HFFc6 (cell line): ENCODE results near the gene C11orf54. TPM values are rescaled to one million over a fixed set of nuclear protein-coding genes. Genes with fewer than 3 reads are reported as not detected.
"Not testable (repeated sequence)": the region's sequence is repeated elsewhere in the genome, so short reads cannot be mapped to it uniquely, and the experiment has no call there.

Experiments
- DNase-seq: peaks from one replicate; pipeline ENCODE4 v3.0.0-alpha.2; 2018
- H3K27ac Mint-ChIP-seq: 2 replicates; pipeline ENCODE4 v1.8.0; 2020; ENCODE audit warnings: mild to moderate bottlenecking, mixed read lengths
- H3K27me3 Mint-ChIP-seq: 2 replicates; pipeline ENCODE4 v1.8.0; 2021; ENCODE audit warnings: mild to moderate bottlenecking, moderate library complexity, mixed read lengths; ENCODE audit not compliant: insufficient read depth
- H3K36me3 Mint-ChIP-seq: 2 replicates; pipeline ENCODE4 v1.8.0; 2021; ENCODE audit warnings: low read depth, mixed read lengths
- H3K4me1 Mint-ChIP-seq: 2 replicates; pipeline ENCODE4 v1.8.0; 2020; ENCODE audit warnings: low read depth, mixed read lengths
- H3K4me3 Mint-ChIP-seq: 2 replicates; pipeline ENCODE4 v1.8.0; 2020; ENCODE audit warnings: mild to moderate bottlenecking, moderate library complexity, mixed read lengths
- H3K9me3 Mint-ChIP-seq: 2 replicates; pipeline ENCODE4 v1.8.0; 2020; ENCODE audit warnings: mild to moderate bottlenecking, mixed read lengths
- CTCF ChIP-seq: fragments of 200-600 bp; sonication (generic); IDR thresholded peaks from 2 replicates; pipeline ENCODE4 v1.5.0; 2021; ENCODE audit warnings: antibody characterized with exemption, mild to moderate bottlenecking
- total RNA-seq, 6 experiments: library from RNA; stranded (reverse); fragmentation: NEBNext Ultra II Directional; extraction: Animal tissue kit (Norgen Biotek cat#: 25700); gene quantifications; 2 replicates in 1 of 6; 3 replicates in 5 of 6; pipeline ENCODE4 v1.2.3, GENCODE V29; 2021

Gene C11orf54
- total RNA-seq, 6 experiments from 2014 or later = 10.1 to 14.4 (median 12.7) TPM

DNA sequence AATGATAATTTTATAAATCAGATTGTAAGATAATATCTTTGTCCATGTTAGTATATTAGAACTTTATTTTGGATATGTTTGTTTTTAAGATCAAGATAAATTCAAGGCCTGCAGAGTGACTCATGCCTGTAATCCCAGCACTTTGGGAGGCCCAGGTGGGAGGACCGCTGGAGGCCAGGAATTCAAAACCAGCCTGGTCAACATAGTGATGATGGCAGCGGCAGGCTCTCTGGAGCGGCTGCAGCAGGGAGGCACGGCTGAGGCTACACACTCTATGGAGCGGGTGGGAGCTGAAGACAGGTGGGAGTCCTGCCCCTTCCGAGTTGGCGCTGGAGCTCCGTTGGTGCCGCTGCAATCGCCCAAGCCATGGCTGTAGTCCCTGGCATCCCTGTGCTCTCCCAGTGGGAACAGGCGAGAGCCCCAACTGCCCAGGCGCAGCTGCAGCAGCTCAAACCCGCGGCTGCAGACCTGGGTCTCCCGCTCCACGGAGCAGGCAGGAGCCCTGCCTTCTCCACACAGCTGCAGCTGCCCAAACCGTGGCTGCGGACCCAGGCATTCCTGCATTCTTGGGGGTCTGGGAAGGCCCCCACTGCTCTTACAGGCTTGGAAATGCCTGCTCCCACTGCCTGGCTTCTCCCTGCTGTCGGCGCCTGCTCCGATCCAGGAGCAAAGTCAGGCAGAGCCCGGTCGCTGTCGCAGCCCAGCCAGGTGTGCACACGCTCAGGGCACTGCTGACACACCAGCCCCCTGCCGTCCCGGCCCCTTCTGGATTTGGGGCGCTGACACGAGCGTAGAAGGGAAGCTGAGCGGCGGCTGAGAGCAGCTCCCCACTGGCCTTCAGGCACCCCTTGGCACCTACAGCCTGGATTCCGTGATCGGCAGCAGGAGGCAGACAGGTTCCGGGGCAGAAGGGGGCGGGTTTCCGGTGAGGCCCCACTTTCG, 16.7 kb downstream of the C11orf54 start:
- H3K27me3 Mint-ChIP-seq = no peaks in the 10 kb centered on the region
- H3K4me1 Mint-ChIP-seq = no peaks in the 10 kb centered on the region
- peaks cover 5% of the 10 kb centered on the region; the same call in 1 of the 2 replicates for H3K36me3 Mint-ChIP-seq
- TF ChIP-seq CTCF = no peak
- no peak overlapping the region for H3K27ac Mint-ChIP-seq
- no peak for DNase-seq
- no peaks in the 10 kb centered on the region for H3K9me3 Mint-ChIP-seq
- no peak overlapping the region for H3K4me3 Mint-ChIP-seq

DNA sequence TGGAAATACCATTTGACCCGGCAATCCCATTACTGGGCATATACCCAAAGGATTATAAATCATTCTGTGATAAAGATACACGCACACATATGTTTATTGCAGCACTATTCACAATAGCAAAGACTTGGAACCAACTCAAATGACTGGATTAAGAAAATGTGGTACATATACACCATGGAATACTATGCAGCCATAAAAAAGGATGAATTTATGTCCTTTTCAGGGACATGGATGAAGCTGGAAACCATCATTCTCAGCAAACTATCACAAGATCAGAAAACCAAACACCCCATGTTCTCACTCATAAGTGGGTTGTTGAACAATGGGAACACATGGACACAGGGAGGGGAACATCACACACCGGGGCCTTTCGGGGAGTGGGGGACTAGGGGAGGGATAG, 17.7 kb downstream of the C11orf54 start:
- not testable (repeated sequence) for H3K36me3 Mint-ChIP-seq, H3K27ac Mint-ChIP-seq, DNase-seq, H3K4me3 Mint-ChIP-seq, H3K4me1 Mint-ChIP-seq, H3K9me3 Mint-ChIP-seq, H3K27me3 Mint-ChIP-seq

DNA sequence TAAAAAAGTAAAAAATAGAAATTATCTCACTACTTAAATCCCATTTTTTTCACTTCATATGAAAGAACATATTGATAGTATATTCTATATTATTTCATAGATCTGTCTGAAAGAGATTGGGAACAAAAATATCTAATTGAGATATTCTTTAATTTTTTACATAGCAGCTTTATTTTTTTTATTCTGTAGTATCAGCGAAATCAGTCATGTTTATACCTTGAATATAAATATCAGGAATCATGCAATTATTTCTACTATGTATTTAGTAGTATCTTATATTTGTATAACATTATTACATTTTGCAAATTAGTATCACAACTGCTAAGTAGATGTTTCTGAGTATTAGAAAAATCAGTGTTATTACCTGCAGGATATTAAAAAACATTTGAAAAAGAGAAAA, 20.4 kb downstream of the C11orf54 start:
- H3K4me3 Mint-ChIP-seq = no peak overlapping the region
- no peak overlapping the region for H3K27ac Mint-ChIP-seq
- no peak for TF ChIP-seq CTCF
- no peaks in the 10 kb centered on the region for H3K4me1 Mint-ChIP-seq
- no peaks in the 10 kb centered on the region for H3K9me3 Mint-ChIP-seq
- no peaks in the 10 kb centered on the region for H3K27me3 Mint-ChIP-seq
- peaks cover 5% of the 10 kb centered on the region; the same call in 1 of the 2 replicates for H3K36me3 Mint-ChIP-seq
- no peak for DNase-seq

DNA sequence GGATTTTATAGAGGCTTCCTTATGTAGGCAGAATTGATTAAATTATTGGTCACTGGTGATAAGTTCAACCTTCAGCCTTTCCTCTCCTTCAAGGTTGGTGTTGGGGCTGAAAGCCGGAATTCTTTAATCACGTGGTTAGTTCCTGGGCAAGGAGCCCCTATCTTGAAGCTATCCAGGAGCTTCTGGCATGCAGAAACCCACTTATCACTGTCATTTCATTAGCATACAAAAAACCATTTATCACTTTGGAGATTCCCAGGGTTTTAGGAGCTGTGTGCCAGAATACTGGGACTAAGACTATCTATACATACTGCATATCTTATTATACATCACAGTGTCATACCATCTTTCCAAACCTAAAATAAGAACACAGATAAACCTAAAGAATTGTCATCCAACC, 24.1 kb downstream of the C11orf54 start:
- no peak overlapping the region for H3K27ac Mint-ChIP-seq
- H3K9me3 Mint-ChIP-seq = no peaks in the 10 kb centered on the region
- no peaks in the 10 kb centered on the region for H3K27me3 Mint-ChIP-seq
- no peak for TF ChIP-seq CTCF
- no peaks in the 10 kb centered on the region for H3K4me1 Mint-ChIP-seq
- H3K36me3 Mint-ChIP-seq = no peaks in the 10 kb centered on the region
- no peak overlapping the region for H3K4me3 Mint-ChIP-seq
- DNase-seq = no peak

- H3K9me3 Mint-ChIP-seq = no peaks in the 10 kb centered on the region
- H3K27me3 Mint-ChIP-seq = no peaks in the 10 kb centered on the region
- no peak for TF ChIP-seq CTCF
- DNase-seq = no peak
- H3K36me3 Mint-ChIP-seq = no peaks in the 10 kb centered on the region
- no peak overlapping the region for H3K4me3 Mint-ChIP-seq
- H3K4me1 Mint-ChIP-seq = no peaks in the 10 kb centered on the region
- no peak overlapping the region for H3K27ac Mint-ChIP-seq
Observed at GRCh38 chr11:93766504-93766903, 25.0 kb downstream of the C11orf54 start.

DNA sequence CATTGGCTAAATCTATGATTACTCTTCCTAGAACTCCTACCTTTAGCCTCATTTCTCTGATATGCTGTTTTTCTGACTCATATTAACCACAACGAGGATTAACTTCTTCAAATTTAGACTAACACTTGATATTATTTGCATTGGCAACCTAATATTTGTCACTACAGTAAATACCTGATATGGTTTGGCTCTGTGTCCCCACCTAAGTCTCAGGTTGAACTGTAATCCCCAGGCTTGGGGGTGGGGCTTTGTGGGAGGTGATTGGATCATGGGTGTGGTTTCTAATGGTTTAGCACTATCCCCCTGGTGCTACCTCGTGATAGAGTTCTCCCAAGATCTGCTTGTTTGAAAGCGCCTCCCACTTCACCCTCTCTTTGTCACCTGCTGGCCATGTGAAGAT, 25.5 kb downstream of the C11orf54 start:
- no peaks in the 10 kb centered on the region for H3K27me3 Mint-ChIP-seq
- no peak overlapping the region for H3K4me3 Mint-ChIP-seq
- no peak for TF ChIP-seq CTCF
- H3K36me3 Mint-ChIP-seq = no peaks in the 10 kb centered on the region
- no peaks in the 10 kb centered on the region for H3K9me3 Mint-ChIP-seq
- no peak overlapping the region for H3K27ac Mint-ChIP-seq
- DNase-seq = no peak
- H3K4me1 Mint-ChIP-seq = no peaks in the 10 kb centered on the region
